ENCODE results near the gene LSM3.

LSM3 gene

DNA sequence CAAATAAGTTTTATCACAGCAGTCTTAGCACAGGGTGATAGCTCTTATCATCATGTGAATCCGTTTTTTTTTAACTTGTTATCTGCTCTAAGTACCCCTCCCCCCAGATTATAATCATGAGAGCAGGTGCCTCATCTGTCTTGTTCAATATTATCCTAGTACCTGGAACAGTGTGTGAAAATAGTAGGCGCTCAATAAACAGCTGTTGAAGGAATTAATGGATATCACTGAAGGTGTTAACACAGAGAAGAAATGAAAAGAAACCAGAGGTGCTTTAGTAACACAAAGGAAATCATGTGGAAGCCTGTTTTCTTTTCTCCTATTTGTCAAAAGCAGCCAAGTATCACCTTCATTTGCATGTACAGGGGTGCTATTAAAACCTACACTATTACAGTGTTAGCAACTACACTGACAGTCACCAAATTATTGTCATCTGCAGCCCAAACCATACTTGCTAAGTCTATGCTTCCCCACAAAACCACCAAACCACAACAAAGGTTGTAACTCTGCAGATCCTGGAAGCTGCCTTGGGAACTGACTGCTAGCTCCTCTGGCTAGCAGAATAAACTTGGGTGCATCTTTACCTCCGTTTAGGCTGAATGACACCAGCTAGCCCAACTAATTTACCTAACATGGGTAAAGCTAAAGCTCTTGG, 3.1 kb upstream of the LSM3 start:
- DNase-seq (ENCODE audit: low read depth), result peak; percentile 16
- TF ChIP-seq, protein P1, sequence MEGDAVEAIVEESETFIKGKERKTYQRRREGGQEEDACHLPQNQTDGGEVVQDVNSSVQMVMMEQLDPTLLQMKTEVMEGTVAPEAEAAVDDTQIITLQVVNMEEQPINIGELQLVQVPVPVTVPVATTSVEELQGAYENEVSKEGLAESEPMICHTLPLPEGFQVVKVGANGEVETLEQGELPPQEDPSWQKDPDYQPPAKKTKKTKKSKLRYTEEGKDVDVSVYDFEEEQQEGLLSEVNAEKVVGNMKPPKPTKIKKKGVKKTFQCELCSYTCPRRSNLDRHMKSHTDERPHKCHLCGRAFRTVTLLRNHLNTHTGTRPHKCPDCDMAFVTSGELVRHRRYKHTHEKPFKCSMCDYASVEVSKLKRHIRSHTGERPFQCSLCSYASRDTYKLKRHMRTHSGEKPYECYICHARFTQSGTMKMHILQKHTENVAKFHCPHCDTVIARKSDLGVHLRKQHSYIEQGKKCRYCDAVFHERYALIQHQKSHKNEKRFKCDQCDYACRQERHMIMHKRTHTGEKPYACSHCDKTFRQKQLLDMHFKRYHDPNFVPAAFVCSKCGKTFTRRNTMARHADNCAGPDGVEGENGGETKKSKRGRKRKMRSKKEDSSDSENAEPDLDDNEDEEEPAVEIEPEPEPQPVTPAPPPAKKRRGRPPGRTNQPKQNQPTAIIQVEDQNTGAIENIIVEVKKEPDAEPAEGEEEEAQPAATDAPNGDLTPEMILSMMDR (IDR thresholded peaks at IDR 0.05; ENCODE audit: low read depth, low read length, missing control alignments), result no peak
- peak overlapping the region; percentile 11; the same call in 1 of the 2 replicates for H3K4me3 ChIP-seq (ENCODE audit: low read depth, low read length)

DNA sequence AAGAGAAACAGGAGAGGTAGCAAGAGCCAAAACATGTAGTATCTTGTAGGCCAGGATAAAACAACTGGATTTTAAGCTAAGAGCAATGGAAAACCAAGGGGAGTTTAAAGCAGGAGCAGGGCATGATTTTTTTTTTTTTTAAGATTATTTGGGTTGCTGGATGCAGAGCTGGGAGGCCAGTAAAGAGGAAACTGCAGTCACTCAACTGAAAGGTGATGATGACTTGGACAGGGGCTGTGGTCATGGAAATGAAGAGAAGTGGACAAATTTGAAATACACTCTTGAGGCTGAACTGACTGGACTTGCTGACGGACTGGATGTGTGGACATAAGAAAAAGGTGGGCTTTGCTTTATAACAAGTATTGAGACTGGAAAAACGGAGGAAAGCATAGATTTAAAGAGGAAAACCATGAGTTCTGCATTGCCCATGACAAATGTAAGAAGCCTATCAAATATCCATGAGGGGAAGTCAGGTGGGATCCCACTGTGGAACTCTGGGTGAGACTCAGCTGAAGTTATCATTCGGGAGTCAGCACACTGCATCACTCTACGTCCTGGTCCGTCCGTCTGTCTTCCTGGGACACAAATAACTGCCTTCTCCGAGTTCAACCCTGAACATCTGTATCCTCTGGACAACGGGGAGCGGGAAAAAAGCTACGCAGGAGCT, 904 bp upstream of the LSM3 start:
- H3K4me3 ChIP-seq (ENCODE audit: low read depth, low read length), result peak overlapping the region; percentile 63
- TF ChIP-seq, protein P1 (IDR thresholded peaks at IDR 0.05; ENCODE audit: low read depth, low read length, missing control alignments), result no peak
- no peak for DNase-seq (ENCODE audit: low read depth)

DNA sequence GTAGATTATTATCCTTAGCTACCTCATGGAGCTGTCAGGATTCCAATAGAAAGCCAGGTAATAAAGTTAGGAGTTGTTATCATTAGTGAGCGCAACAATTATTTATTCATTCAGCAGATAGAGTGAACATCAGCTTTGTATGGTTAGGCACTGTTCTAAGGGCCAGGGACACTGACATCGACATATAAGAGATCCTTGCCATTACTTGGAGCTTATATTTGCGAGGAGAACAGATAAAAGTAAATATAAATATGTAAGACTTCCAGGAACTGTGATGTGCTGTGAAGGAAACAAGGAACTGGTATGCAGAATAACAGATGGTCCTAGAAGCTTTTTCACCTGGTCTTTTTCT, 473 bp downstream of the LSM3 start:
- DNase-seq (ENCODE audit: low read depth), result no peak
- TF ChIP-seq, protein P1 (IDR thresholded peaks at IDR 0.05; ENCODE audit: low read depth, low read length, missing control alignments), result no peak
- peak overlapping the region; percentile 63 for H3K4me3 ChIP-seq (ENCODE audit: low read depth, low read length)

DNA sequence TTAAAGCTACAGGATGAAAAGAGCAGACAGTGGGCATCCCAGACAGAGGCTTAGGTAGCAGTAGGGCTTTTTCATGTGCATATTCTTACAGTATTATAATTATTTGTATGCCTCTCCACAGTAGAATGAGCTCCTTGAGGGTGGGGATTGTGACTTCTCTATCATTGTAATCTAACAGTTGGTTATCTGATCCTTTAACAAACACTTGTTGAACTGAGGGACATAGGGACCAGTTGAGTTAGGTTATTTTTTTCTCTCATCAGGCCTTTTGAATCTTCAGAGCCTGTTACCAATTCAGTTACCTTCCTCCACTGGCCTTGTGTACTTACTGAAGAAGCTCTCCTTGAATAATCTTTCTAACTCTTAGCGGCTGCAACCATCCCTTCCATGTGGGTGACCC, 1.2 kb downstream of the LSM3 start:
- TF ChIP-seq, protein P1 (IDR thresholded peaks at IDR 0.05; ENCODE audit: low read depth, low read length, missing control alignments), result no peak
- DNase-seq (ENCODE audit: low read depth), result no peak
- peak overlapping the region; percentile 63 for H3K4me3 ChIP-seq (ENCODE audit: low read depth, low read length)

DNA sequence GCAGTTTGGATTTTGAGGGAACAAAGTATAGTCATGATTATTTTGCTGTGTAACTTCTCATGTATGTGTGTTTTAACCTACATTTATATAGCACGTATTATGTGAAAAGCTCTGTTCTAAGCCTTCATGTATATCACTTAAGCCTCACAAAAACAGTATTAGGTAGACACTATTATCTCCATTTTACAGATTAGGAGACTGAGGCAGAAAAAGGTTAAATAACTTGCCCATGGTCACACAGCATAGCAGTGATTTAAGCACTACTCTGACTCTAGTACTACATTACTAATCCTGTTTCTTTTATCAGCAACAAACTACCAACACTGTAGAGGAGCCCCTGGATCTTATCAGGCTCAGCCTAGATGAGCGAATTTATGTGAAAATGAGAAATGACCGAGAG, 2.6 kb downstream of the LSM3 start:
- DNase-seq (ENCODE audit: low read depth), result no peak
- no peak overlapping the region for H3K4me3 ChIP-seq (ENCODE audit: low read depth, low read length)
- TF ChIP-seq, protein P1 (IDR thresholded peaks at IDR 0.05; ENCODE audit: low read depth, low read length, missing control alignments), result no peak

DNA sequence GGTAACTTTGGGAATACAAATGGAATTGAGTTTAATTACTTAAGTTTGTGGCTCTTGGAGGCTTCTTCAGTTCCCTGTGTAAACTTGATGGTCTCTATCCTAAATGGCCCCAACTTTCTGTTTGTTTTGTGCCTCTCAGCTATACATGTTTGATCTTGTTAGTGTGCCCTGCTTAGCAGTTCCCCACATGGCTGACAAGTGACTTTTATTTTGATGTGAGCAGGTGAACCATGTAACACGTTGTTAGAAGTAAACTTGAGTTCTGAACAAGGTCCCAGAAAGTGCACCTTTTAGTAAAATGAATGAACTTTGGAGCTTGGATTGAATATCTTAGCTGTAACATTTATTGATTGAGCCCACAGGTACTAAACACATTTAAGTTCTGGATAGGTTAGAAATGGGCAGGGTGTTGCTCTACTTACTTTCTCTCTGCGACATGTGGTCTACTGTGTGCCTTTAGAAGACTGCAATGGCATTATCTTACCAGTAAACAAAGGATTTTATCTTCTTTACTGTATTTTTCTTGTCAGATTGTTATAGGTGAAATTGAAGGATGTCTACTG, 4.5 kb downstream of the LSM3 start:
- no peak overlapping the region for H3K4me3 ChIP-seq (ENCODE audit: low read depth, low read length)
- TF ChIP-seq, protein P1 (IDR thresholded peaks at IDR 0.05; ENCODE audit: low read depth, low read length, missing control alignments), result no peak
- DNase-seq (ENCODE audit: low read depth), result no peak

Data from GM12864 (cell line).